ENCODE results near the gene PTPRM.

DNA sequence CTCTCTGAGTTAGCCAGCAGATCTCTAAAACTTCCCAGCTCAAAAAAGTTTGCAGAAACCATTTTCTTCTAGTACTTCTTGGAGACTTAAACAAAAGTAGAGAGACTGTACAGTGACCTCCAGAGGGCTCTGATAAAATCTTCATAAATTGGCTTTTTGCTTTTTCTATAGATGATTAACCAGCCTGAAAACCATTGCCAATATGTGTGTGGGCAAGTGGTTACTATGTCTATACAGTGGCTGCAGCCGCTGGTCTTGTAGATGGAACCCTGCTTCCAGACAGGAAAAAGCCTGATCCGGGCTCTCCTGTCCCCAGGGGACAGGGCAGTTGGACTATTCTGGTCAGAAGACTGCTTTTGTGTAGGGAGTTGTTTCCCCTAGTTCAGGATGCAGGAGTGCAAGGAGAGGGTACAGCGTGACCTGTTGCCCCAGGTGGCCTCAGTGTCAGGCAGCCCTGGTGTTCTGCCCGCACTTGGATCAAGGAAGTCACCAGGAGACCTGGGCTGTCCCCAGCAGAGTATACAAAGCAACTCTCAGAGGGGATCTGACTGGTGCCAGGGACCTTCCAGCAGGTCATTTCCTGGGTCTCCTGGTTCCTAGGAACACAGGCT is 7.3 kb upstream of the PTPRM start:
- TF ChIP-seq, protein P1, sequence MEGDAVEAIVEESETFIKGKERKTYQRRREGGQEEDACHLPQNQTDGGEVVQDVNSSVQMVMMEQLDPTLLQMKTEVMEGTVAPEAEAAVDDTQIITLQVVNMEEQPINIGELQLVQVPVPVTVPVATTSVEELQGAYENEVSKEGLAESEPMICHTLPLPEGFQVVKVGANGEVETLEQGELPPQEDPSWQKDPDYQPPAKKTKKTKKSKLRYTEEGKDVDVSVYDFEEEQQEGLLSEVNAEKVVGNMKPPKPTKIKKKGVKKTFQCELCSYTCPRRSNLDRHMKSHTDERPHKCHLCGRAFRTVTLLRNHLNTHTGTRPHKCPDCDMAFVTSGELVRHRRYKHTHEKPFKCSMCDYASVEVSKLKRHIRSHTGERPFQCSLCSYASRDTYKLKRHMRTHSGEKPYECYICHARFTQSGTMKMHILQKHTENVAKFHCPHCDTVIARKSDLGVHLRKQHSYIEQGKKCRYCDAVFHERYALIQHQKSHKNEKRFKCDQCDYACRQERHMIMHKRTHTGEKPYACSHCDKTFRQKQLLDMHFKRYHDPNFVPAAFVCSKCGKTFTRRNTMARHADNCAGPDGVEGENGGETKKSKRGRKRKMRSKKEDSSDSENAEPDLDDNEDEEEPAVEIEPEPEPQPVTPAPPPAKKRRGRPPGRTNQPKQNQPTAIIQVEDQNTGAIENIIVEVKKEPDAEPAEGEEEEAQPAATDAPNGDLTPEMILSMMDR (conservative IDR thresholded peaks at IDR 0.05; ENCODE audit: low read depth, low read length), result 0 out of 2 replicates have a peak, but pooled peaks have one; percentile 12
- TF ChIP-seq EZH2phosphoT487 (IDR thresholded peaks at IDR 0.05; ENCODE audit: borderline replicate concordance, low read length), result no peak
